Measurements from ENCODE around the gene RREB1.
"Not testable (repeated sequence)": the region's sequence is repeated elsewhere in the genome, so short reads cannot be mapped to it uniquely, and the experiment has no call there.

Gene RREB1

DNA sequence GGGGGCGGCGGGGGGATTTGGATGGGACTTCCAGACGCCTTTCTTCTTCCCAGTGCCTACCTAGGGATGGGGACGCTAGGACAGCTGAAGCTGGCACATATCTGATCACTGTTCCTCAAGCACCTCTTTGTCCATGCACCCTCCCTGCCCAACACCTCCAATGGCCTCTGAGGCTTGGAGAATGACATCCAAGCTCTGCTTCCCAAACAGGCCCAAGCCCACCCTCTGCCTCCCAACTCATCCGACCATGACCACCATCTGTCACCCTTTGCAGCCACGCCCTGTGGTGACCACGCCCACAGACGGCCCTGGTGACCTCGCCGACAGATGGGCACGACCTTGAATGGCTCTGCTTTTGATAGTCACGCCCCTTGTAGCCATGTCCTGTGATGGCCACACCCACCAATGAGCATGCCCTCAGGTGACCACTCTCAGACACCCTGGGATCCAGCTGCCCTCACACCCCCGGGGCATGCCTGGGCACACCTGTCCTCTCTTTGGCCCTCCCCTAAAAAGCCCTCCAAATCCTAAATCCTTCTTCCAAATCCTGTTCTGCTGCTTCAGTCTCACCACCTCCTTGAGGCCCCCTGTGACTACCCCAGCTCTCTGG is 154.2 kb downstream of the RREB1 start:
- TF ChIP-seq, protein P1, sequence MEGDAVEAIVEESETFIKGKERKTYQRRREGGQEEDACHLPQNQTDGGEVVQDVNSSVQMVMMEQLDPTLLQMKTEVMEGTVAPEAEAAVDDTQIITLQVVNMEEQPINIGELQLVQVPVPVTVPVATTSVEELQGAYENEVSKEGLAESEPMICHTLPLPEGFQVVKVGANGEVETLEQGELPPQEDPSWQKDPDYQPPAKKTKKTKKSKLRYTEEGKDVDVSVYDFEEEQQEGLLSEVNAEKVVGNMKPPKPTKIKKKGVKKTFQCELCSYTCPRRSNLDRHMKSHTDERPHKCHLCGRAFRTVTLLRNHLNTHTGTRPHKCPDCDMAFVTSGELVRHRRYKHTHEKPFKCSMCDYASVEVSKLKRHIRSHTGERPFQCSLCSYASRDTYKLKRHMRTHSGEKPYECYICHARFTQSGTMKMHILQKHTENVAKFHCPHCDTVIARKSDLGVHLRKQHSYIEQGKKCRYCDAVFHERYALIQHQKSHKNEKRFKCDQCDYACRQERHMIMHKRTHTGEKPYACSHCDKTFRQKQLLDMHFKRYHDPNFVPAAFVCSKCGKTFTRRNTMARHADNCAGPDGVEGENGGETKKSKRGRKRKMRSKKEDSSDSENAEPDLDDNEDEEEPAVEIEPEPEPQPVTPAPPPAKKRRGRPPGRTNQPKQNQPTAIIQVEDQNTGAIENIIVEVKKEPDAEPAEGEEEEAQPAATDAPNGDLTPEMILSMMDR (conservative IDR thresholded peaks at IDR 0.05) = no peak
- no peak for TF ChIP-seq ZFX (IDR thresholded peaks at IDR 0.05)
- H3K27ac ChIP-seq = peak overlapping the region; percentile 83

DNA sequence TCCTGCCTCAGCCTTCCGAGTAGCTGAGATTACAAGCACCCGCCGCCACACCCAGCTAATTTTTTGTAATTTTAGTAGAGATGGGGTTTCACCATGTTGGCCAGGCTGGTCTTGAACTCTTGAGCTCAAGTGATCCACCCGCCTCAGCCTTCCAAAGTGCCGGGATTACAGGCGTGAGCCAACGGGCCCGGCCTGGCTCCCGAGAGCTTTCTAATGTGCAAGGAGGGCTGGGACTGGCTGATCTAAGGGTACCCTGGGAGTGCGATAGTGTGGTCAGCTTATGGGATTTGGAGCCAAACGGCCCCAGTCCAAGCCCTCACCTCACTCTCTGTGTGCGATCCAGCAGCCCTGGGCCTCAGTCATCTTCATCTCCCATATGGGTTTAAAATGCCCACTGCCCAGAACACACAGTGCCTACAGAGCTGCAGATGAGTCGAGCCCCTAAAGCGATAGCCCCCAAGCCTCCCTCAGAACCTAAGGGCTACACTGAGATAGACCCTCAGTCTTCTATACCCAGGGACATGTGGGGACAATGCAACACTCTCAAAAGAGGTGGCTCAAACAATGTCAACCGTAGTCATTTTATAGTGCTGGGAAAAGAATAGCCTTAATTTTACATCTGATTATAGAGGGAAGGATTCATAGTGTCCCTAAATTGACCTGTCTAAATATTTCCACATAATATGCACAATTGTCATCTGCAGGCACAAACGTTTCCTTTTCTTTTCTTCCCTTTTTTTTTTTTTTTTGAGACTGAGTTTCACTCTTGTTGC is 155.2 kb downstream of the RREB1 start:
- H3K27ac ChIP-seq = no peak overlapping the region
- TF ChIP-seq ZFX (IDR thresholded peaks at IDR 0.05) = no peak
- TF ChIP-seq, protein P1 (conservative IDR thresholded peaks at IDR 0.05) = no peak

DNA sequence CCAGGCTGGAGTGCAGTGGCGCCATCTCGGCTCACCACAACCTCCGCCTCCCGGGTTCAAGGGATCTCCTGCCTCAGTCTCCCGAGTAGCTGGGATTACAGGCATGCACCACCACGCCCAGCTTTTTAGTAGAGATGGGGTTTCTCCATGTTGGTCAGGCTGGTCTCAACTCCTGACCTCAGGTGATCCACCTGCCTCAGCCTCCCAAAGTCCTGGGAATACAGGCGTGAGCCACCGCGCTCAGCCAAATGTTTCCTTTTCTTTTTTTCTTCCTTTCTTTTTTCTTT is 155.7 kb downstream of the RREB1 start:
- H3K27ac ChIP-seq = not testable (repeated sequence)

DNA sequence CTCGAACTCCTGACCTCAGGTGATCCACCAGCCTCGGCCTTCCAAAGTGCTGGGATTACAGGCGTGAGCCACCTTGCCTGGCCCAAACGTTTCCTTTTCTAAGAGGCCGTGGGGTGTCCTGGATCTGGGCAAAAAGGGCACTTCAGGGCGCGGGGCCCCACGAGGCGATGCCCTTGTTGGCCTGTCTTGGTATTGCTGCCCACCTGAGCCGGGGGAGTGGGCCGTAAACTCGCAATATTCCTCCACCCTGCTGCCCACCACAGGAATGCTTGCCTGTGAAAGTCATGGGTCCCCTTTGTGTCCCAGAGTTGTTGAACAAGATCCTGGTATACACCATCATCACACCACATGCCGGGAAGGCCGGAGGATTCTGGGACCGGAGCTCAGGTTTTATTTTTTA is 156.3 kb downstream of the RREB1 start:
- no peak for TF ChIP-seq ZFX (IDR thresholded peaks at IDR 0.05)
- TF ChIP-seq, protein P1 (conservative IDR thresholded peaks at IDR 0.05) = no peak
- H3K27ac ChIP-seq = no peak overlapping the region

DNA sequence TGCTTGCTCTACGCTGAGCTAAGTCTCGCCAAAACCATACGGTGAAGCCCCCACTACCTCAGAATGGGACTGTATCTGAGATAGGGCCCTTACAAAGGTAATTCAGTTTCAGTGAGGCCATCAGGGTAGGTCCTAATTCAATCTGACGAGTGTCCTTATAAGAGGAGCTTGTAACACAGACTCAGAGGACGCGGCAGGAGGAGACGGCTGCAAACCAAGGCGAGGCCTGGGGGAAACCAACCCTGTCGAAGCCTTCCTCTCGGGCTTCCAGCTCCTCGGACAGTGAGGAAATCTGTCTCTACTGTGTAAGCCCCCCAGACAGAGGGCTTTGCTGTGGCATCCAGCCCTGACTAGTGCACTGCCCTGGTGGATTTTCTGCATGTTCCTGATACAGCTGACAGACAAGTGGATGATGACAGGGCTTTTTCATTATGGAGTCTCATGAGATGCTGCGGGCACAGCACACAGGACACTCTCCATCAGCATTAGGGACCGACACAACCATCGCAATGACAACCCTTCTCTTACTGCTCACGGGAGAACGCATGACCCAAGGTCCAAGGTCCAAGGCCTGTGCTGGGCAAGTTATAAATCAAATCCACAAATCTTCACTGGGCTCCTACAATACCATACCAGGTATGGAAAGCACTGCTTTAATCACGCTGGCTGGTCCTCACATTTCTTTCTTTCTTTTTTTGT is 157.1 kb downstream of the RREB1 start:
- TF ChIP-seq, protein P1 (conservative IDR thresholded peaks at IDR 0.05) = no peak
- TF ChIP-seq ZFX (IDR thresholded peaks at IDR 0.05) = no peak
- no peak overlapping the region for H3K27ac ChIP-seq

DNA sequence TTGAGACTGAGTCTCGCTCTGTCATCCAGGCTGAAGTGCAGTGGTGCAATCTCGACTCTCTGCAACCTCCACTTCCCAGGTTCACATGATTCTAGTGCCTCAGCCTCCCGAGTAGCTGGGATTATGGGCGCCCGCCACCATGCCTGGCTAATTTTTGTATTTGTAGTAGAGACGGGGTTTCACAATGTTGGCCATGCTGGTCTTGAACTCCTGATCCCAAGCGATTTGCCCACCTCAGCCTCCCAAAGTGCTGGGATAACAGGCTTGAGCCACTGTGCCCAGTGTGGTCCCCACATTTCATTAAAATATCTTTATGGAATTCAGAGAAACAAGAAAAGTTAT is 157.6 kb downstream of the RREB1 start:
- not testable (repeated sequence) for H3K27ac ChIP-seq

DNA sequence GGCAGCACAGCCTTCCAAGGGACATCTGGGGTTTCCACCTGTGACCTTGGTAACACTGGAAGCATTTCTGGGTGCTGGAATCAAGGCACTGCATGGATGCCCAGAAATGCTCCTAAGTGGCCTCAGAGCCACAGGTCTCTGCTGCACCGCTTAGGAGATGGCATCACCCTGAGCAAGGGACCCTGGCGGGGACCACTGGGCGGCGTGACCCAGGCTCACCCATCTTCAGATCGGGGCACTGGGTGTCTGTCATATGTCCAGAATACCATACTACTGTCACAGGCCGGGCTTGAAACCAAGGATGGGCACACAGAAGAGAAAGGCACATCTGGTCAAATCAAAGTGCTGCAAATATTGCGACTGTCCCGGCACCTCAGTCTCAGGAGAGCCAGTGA is 159.3 kb downstream of the RREB1 start:
- TF ChIP-seq, protein P1 (conservative IDR thresholded peaks at IDR 0.05) = no peak
- no peak overlapping the region for H3K27ac ChIP-seq

DNA sequence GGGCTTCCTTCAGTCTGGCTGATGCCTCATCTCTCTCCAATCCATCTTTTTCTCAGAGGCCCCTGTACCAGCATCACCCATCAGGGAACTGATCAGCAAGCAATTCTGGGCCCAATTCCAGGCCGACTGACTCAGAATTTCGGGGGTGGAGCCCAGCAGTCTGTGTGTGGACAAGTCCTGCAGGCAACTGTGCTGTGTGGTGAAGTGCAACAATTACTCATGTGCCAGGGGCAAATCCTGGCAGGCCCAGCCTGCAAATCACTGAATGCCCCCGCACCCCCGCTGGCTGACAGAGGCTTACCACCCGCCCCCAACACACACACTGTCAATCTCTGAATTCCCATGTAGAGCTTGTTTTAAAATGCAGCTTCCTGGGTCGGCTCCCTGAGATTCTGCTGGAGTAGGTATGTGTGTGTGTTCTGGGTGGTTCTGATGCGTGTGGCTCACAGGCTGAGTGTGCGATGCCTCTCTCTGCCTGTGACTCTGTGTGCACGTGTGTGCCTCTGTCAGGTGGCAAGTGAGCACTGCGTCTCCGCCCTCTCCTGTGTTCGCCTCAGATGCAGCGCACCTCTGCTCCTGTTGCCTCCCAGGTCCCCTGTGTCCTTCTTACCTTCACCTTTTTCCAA is 159.8 kb downstream of the RREB1 start:
- 0 out of 2 replicates have a peak overlapping the region, but pooled peaks have one; percentile 4 for H3K27ac ChIP-seq

More for the DNA sequence above, 159.8 kb downstream of the RREB1 start:
- TF ChIP-seq ZFX (IDR thresholded peaks at IDR 0.05) = no peak
- TF ChIP-seq, protein P1 (conservative IDR thresholded peaks at IDR 0.05) = no peak
